Smooth muscle cell (in vitro differentiated cells): ENCODE results near the gene MYO18A. TPM values are rescaled to one million over a fixed set of nuclear protein-coding genes. Genes with fewer than 3 reads are reported as not detected.

Source experiments
- DNase-seq: peaks from one replicate; lab custom pipeline; 2025; ENCODE audit not compliant: unreplicated experiment; lab: John Stamatoyannopoulos, UW
- H2AFZ ChIP-seq: fragments of 200-600 bp; sonication (generic); 2 replicates; pipeline ENCODE4 v1.6.0; 2016; ENCODE audit warnings: antibody characterized with exemption, low read depth, mild to moderate bottlenecking
- H3F3A ChIP-seq: fragments of 200-600 bp; sonication (generic); 2 replicates; pipeline ENCODE4 v1.6.0; 2017; ENCODE audit warnings: antibody characterized with exemption, low read depth
- H3K27ac ChIP-seq: fragments of 200-600 bp; sonication (generic); 2 replicates; pipeline ENCODE4 v1.5.1; 2016; ENCODE audit warnings: low read depth, mild to moderate bottlenecking
- H3K27me3 ChIP-seq: fragments of 200-600 bp; sonication (generic); 2 replicates; pipeline ENCODE4 v1.6.1; 2016; ENCODE audit warnings: low read depth, mild to moderate bottlenecking
- H3K36me3 ChIP-seq: fragments of 200-600 bp; sonication (generic); 2 replicates; pipeline ENCODE4 v1.5.1; 2016; ENCODE audit warnings: low read depth
- H3K4me1 ChIP-seq: fragments of 200-600 bp; sonication (generic); 2 replicates; pipeline ENCODE4 v1.5.1; 2016; ENCODE audit warnings: low read depth
- H3K4me2 ChIP-seq: fragments of 200-600 bp; sonication (generic); 2 replicates; pipeline ENCODE4 v1.6.0; 2016; ENCODE audit warnings: mild to moderate bottlenecking
- H3K4me3 ChIP-seq: fragments of 200-600 bp; sonication (generic); 2 replicates; pipeline ENCODE4 v1.5.1; 2016; ENCODE audit warnings: mild to moderate bottlenecking
- H3K79me2 ChIP-seq: fragments of 200-600 bp; sonication (generic); 2 replicates; pipeline ENCODE4 v1.6.0; 2016; ENCODE audit warnings: low read depth, mild to moderate bottlenecking
- H3K9ac ChIP-seq: fragments of 200-600 bp; sonication (generic); 2 replicates; pipeline ENCODE4 v1.6.0; 2016; ENCODE audit warnings: low read depth
- H3K9me3 ChIP-seq: fragments of 200-600 bp; sonication (generic); replicated peaks from 2 replicates; pipeline ENCODE4 v1.5.1; 2016; ENCODE audit warnings: low read depth
- H4K20me1 ChIP-seq: fragments of 200-600 bp; sonication (generic); 2 replicates; pipeline ENCODE4 v1.6.0; 2016; ENCODE audit warnings: low read depth
- CTCF ChIP-seq: fragments of 200-600 bp; sonication (generic); IDR thresholded peaks from 2 replicates; pipeline ENCODE4 v1.5.1; 2017; ENCODE audit warnings: borderline replicate concordance, mild to moderate bottlenecking, antibody characterized with exemption; ENCODE audit not compliant: insufficient read depth, poor library complexity, severe bottlenecking
- WGBS: methylation state at CpG from one replicate; pipeline ENCODE4 v1.1.7; 2016; ENCODE audit warnings: low lambda C conversion rate; 5-methylcytosine and 5-hydroxymethylcytosine counted together
- polyA plus RNA-seq: library from polyadenylated mRNA; unstranded; fragments of >200 nt; fragmentation: Nextera tagmentation; extraction: Ambion mirVana; gene quantifications from 2 replicates; pipeline ENCODE4 v1.2.1, GENCODE V29; 2016
- total RNA-seq: library from RNA; depleted of rRNA; stranded (reverse); fragments of >200 nt; gene quantifications from 2 replicates; pipeline ENCODE4 v1.2.3, GENCODE V29; 2014

The MYO18A gene
- total and polyA plus RNA-seq, 2 experiments from 2014 or later = 18.0 to 22.1 TPM

- H3K27me3 ChIP-seq = no peaks in the 10 kb centered on the region
- H3K79me2 ChIP-seq = peaks cover 11% of the 10 kb centered on the region
- no peak for DNase-seq
- no peaks in the 10 kb centered on the region for H3K36me3 ChIP-seq
- H3K27ac ChIP-seq = peak overlapping the region; percentile 66
- H3K4me3 ChIP-seq = no peak overlapping the region
- no peak overlapping the region for H2AFZ ChIP-seq
- H3K9ac ChIP-seq = no peak overlapping the region
- H3K4me2 ChIP-seq = peak overlapping the region; percentile 64
- H3K9me3 ChIP-seq = no peaks in the 10 kb centered on the region
- peaks cover 72% of the 10 kb centered on the region for H4K20me1 ChIP-seq
- TF ChIP-seq CTCF = no peak
- H3K4me1 ChIP-seq = peaks cover 25% of the 10 kb centered on the region
- peaks cover 3% of the 10 kb centered on the region for H3F3A ChIP-seq
- WGBS = 99% methylated on average over 6 of the region's 6 CpGs
Observed at GRCh38 chr17:29156781-29157180, 23.4 kb downstream of the MYO18A start.

- peaks cover 3% of the 10 kb centered on the region for H3F3A ChIP-seq
- peaks cover 66% of the 10 kb centered on the region for H4K20me1 ChIP-seq
- no peaks in the 10 kb centered on the region for H3K9me3 ChIP-seq
- no peak overlapping the region for H3K4me3 ChIP-seq
- no peaks in the 10 kb centered on the region for H3K27me3 ChIP-seq
- peaks cover 33% of the 10 kb centered on the region for H3K4me1 ChIP-seq
- H3K9ac ChIP-seq = peak overlapping the region; percentile 37
- peaks cover 12% of the 10 kb centered on the region for H3K79me2 ChIP-seq
- H2AFZ ChIP-seq = no peak overlapping the region
- no peaks in the 10 kb centered on the region for H3K36me3 ChIP-seq
- TF ChIP-seq CTCF = no peak
- DNase-seq = no peak
- H3K4me2 ChIP-seq = peak overlapping the region; percentile 64
- 36% methylated on average over 3 of the region's 3 CpGs for WGBS
- H3K27ac ChIP-seq = peak overlapping the region; percentile 66
Observed at GRCh38 chr17:29155966-29156338, 24.2 kb downstream of the MYO18A start.

GRCh38 chr17:29155227-29155965 lies 24.8 kb downstream of the MYO18A start:
- no peak for DNase-seq
- Histone ChIP-seq H3K36me3 (no peaks in the 10 kb centered on the region), H3F3A (peaks cover 3% of the 10 kb centered on the region), H3K4me2 (peak overlapping the region; percentile 64), H3K27me3 (no peaks in the 10 kb centered on the region), H3K4me3 (no peak overlapping the region), H4K20me1 (peaks cover 60% of the 10 kb centered on the region), H3K79me2 (peaks cover 14% of the 10 kb centered on the region), H3K9ac (peak overlapping the region; percentile 37), H2AFZ (no peak overlapping the region), H3K4me1 (peaks cover 33% of the 10 kb centered on the region), H3K27ac (peak overlapping the region; percentile 66), H3K9me3 (no peaks in the 10 kb centered on the region)
- WGBS = 50% methylated on average over 11 of the region's 11 CpGs
- TF ChIP-seq CTCF = no peak
